Keratinocyte (primary cell): ENCODE data around the gene OAT.

Experiments
- CTCF ChIP-seq, 3 experiments: IDR thresholded peaks in 1 of 3; conservative IDR thresholded peaks in 1 of 3; optimal IDR thresholded peaks in 1 of 3; 2 replicates in 2 of 3; 3 replicates in 1 of 3; pipeline versions ENCODE3 to v1.5.1; 2011; ENCODE audit warnings: low read length in 3 of 3, mild to moderate bottlenecking in 3 of 3, moderate library complexity in 2 of 3, control low read depth in 1 of 3, inconsistent platforms in 1 of 3; ENCODE audit not compliant: insufficient read depth in 2 of 3; ENCODE audit errors: extremely low read depth in 1 of 3
- EZH2 ChIP-seq: IDR thresholded peaks from one replicate; pipeline ENCODE4 v1.6.1; 2012; ENCODE audit warnings: inconsistent platforms, mild to moderate bottlenecking, low read length, moderate library complexity

GRCh38 chr10:124387078-124387874 is 31.4 kb downstream of the OAT start:
- peak; percentile 22 to 45 (median 27) for TF ChIP-seq CTCF (optimal IDR thresholded peaks at IDR 0.05 in 1 of 3, IDR thresholded peaks at IDR 0.05 in 1 of 3, conservative IDR thresholded peaks at IDR 0.05 in 1 of 3; ENCODE audit: extremely low read depth in 1 of 3, insufficient read depth in 2 of 3, low read length in 3 of 3)
- no peak for TF ChIP-seq EZH2
